Small intestine (tissue), 7 donors: ENCODE measurements around the gene ASCC3. TPM values are rescaled to one million over a fixed set of nuclear protein-coding genes. Genes with fewer than 3 reads are reported as not detected.
"Not testable (repeated sequence)": the region's sequence is repeated elsewhere in the genome, so short reads cannot be mapped to it uniquely, and the experiment has no call there.

Experiments used
- DNase-seq, 2 donors: peaks; one replicate each; pipeline versions ENCODE4 v3.0.0 to v3.0.0-alpha.2; 2013
- FAIRE-seq: peaks from 2 replicates; lab custom pipeline; 2012; peaks lifted over from hg19 to GRCh38; lab: Jason Lieb, UNC
- H3K27ac ChIP-seq, 3 donors: one replicate each; pipeline ENCODE4 v1.5.1; 2013; ENCODE audit warnings: low read length in 2 of 3, mild to moderate bottlenecking in 2 of 3, control low read depth in 1 of 3, inconsistent platforms in 1 of 3, low read depth in 1 of 3, moderate library complexity in 1 of 3
- H3K27me3 ChIP-seq, 3 donors: one replicate each; pipeline ENCODE4 v1.6.1; 2013; ENCODE audit warnings: low read length in 3 of 3, inconsistent platforms in 1 of 3; ENCODE audit not compliant: control insufficient read depth in 3 of 3, insufficient read depth in 3 of 3
- H3K36me3 ChIP-seq, 3 donors: one replicate each; pipeline ENCODE4 v1.6.1; 2013; ENCODE audit warnings: low read length in 3 of 3, inconsistent platforms in 1 of 3, low read depth in 1 of 3, mild to moderate bottlenecking in 1 of 3, moderate library complexity in 1 of 3; ENCODE audit not compliant: control insufficient read depth in 3 of 3, insufficient read depth in 2 of 3
- H3K4me1 ChIP-seq, 3 donors: one replicate each; pipeline ENCODE4 v1.6.1; 2013; ENCODE audit warnings: low read length in 2 of 3, inconsistent platforms in 1 of 3, low read depth in 1 of 3, mild to moderate bottlenecking in 1 of 3, moderate library complexity in 1 of 3; ENCODE audit not compliant: control insufficient read depth in 3 of 3, insufficient read depth in 2 of 3
- H3K4me3 ChIP-seq, 3 donors: one replicate each; pipeline ENCODE4 v1.5.1; 2013; ENCODE audit warnings: low read length in 3 of 3, control low read depth in 1 of 3, inconsistent platforms in 1 of 3, low read depth in 1 of 3, mild to moderate bottlenecking in 1 of 3, moderate library complexity in 1 of 3
- H3K9me3 ChIP-seq, 2 donors: one replicate each; pipeline ENCODE4 v1.6.1; 2013; ENCODE audit warnings: low read depth in 1 of 2, low read length in 1 of 2; ENCODE audit not compliant: control insufficient read depth in 2 of 2, insufficient read depth in 1 of 2
- WGBS, 3 donors: extraction: QIAGEN DNeasy Blood & Tissue Kit; methylation state at CpG; one replicate each; pipeline ENCODE4 v1.1.7; 2013; 5-methylcytosine and 5-hydroxymethylcytosine counted together
- polyA plus RNA-seq, 4 donors: library from polyadenylated mRNA; stranded (reverse) in 3 of 4; unstranded in 1 of 4; fragments of 200-250 nt in 3 of 4; fragments of 120-200 nt in 1 of 4; gene quantifications; one replicate each; pipeline versions ENCODE4 v1.2.1 to v1.2.3, GENCODE V29; 2013
- donor health status: healthy with polysubstance abuse.
- donor health status: control.
- donor health status: control.
- donor health status: Bipolar disorder and iron deficiency.
- donor health status: healthy.

ASCC3 gene
- polyA plus RNA-seq, 4 donors: 6.8 to 29.0 (median 13.6) TPM

GRCh38 chr6:100780648-100781047 is 100.5 kb downstream of the ASCC3 start:
- no peaks in the 10 kb centered on the region for H3K36me3 ChIP-seq
- no peaks in the 10 kb centered on the region for H3K9me3 ChIP-seq
- no peak overlapping the region for H3K27ac ChIP-seq
- DNase-seq: no peak
- no peaks in the 10 kb centered on the region for H3K4me1 ChIP-seq
- no peak for FAIRE-seq
- H3K4me3 ChIP-seq: no peak overlapping the region
- H3K27me3 ChIP-seq: no peaks in the 10 kb centered on the region

- Histone ChIP-seq H3K4me1 (no peaks in the 10 kb centered on the region), H3K4me3 (no peak overlapping the region), H3K36me3 (no peaks in the 10 kb centered on the region), H3K9me3 (no peaks in the 10 kb centered on the region), H3K27ac (no peak overlapping the region), H3K27me3 (no peaks in the 10 kb centered on the region)
- no peak for DNase-seq
- 83 to 90% (median 87%) methylated on average over 2 of the region's 2 CpGs for WGBS, 3 donors
- no peak for FAIRE-seq
Measured at GRCh38 chr6:100775667-100776066, 105.5 kb downstream of the ASCC3 start.

GRCh38 chr6:100774681-100775080 is 106.4 kb downstream of the ASCC3 start:
- Histone ChIP-seq H3K36me3 (no peaks in the 10 kb centered on the region), H3K4me3 (no peak overlapping the region), H3K4me1 (no peaks in the 10 kb centered on the region), H3K27me3 (no peaks in the 10 kb centered on the region), H3K9me3 (no peaks in the 10 kb centered on the region), H3K27ac (no peak overlapping the region)
- WGBS, 3 donors: 0% methylated on average over 1 of the region's 1 CpG
- DNase-seq: no peak
- no peak for FAIRE-seq

- peaks cover 0 to 8% (median 8%) of the 10 kb centered on the region in 3 donors for H3K36me3 ChIP-seq
Measured at GRCh38 chr6:100768816-100769351, 112.2 kb downstream of the ASCC3 start.

GRCh38 chr6:100763617-100764241 is 117.4 kb downstream of the ASCC3 start:
- H3K27ac ChIP-seq: no peak overlapping the region
- peaks cover 6 to 17% (median 8%) of the 10 kb centered on the region in 3 donors for H3K36me3 ChIP-seq
- 98 to 100% (median 99%) methylated on average over 2 of the region's 2 CpGs for WGBS, 3 donors
- DNase-seq: no peak
- no peaks in the 10 kb centered on the region for H3K27me3 ChIP-seq
- peaks cover 2 to 6% of the 10 kb centered on the region in 2 donors for H3K9me3 ChIP-seq
- H3K4me3 ChIP-seq: no peak overlapping the region
- FAIRE-seq: no peak
- no peaks in the 10 kb centered on the region for H3K4me1 ChIP-seq

More at GRCh38 chr6:100768816-100769351, 112.2 kb downstream of the ASCC3 start:
- Histone ChIP-seq H3K4me1 (no peaks in the 10 kb centered on the region), H3K27ac (no peak overlapping the region), H3K4me3 (no peak overlapping the region), H3K9me3 (no peaks in the 10 kb centered on the region), H3K27me3 (no peaks in the 10 kb centered on the region)
- no peak for DNase-seq
- WGBS, 3 donors: 52 to 67% (median 61%) methylated on average over 1 of the region's 1 CpG
- no peak for FAIRE-seq

- Histone ChIP-seq H3K4me1 (no peaks in the 10 kb centered on the region), H3K9me3 (peaks cover 2 to 6% of the 10 kb centered on the region in 2 donors), H3K27me3 (no peaks in the 10 kb centered on the region), H3K36me3 (peaks cover 6 to 17% (median 8%) of the 10 kb centered on the region in 3 donors), H3K27ac (no peak overlapping the region), H3K4me3 (no peak overlapping the region)
- FAIRE-seq (no peak), DNase-seq (no peak)
- 82 to 93% (median 87%) methylated on average over 2 of the region's 2 CpGs for WGBS, 3 donors
Measured at GRCh38 chr6:100761841-100762240, 119.3 kb downstream of the ASCC3 start.

- not testable (repeated sequence) for H3K9me3 ChIP-seq, FAIRE-seq, H3K4me3 ChIP-seq, H3K4me1 ChIP-seq, H3K27me3 ChIP-seq, DNase-seq, H3K27ac ChIP-seq, H3K36me3 ChIP-seq
- 100% methylated on average over 1 of the region's 1 CpG for WGBS, 3 donors
Measured at GRCh38 chr6:100758386-100758785, 122.7 kb downstream of the ASCC3 start.

GRCh38 chr6:100753421-100753820 is 127.7 kb downstream of the ASCC3 start:
- Histone ChIP-seq H3K36me3 (peaks cover 0 to 3% (median 3%) of the 10 kb centered on the region in 3 donors), H3K4me3 (no peak overlapping the region), H3K27me3 (no peaks in the 10 kb centered on the region), H3K27ac (no peak overlapping the region), H3K9me3 (no peaks in the 10 kb centered on the region), H3K4me1 (no peaks in the 10 kb centered on the region)
- FAIRE-seq (no peak), DNase-seq (no peak)
- WGBS, 3 donors: 91 to 97% (median 97%) methylated on average over 3 of the region's 3 CpGs
